Stimulated activated CD4-positive, alpha-beta T cell treated with anti-CD3 and anti-CD28 coated beads, Interleukin-12 subunit alpha, Interleukin-12 subunit beta, amount 100 ng/mL, for 48 hours (primary cell): Measurements from ENCODE around the gene GFPT2.

Source experiments
- DNase-seq, 3 donors: peaks; one replicate each; pipeline ENCODE4 v3.0.0-alpha.2; 2020; ENCODE audit warnings: low read depth in 2 of 3, low spot score in 1 of 3

GFPT2 gene

DNA sequence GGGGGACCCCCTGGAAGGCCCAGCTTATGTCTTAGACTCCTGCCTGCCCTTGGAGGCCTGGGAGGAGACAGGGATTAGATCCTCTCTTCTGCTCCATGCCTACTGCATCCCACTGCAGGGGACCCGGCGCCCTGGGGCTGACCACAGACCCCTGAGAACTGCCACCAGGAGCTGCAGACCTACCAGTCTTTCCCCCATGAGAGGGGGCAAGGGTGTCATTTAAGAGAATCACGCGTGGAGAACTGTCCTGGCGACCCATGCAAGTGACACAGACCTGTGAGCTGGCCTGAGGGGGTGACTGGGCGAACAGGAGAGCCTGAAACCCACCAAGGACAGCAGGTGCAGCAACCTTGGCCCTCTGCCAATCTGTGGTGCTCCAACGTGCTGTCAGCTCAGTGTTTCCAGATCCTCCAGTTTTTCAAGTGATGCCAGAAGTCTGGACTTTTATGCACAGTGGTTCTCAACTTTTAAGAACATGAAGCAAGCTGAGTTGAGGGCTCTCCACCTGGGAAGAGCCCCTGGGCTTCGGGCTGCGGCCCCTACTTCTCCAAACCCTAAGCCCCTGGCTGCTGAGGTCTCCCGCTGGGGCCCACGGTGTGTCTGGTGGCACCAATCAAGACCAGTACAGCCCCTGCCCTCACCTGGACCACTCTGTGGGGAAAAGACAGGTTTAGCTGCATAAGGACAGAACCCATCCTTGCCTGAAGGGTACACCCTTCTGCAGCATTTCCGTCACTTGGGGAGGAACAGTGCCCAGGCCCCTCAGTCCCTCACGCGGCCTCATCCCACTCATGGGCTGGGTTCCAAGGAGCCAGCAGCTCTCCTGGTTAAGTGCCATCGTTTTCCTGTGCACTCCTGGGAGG is 18.2 kb downstream of the GFPT2 start:
- DNase-seq: no peak

DNA sequence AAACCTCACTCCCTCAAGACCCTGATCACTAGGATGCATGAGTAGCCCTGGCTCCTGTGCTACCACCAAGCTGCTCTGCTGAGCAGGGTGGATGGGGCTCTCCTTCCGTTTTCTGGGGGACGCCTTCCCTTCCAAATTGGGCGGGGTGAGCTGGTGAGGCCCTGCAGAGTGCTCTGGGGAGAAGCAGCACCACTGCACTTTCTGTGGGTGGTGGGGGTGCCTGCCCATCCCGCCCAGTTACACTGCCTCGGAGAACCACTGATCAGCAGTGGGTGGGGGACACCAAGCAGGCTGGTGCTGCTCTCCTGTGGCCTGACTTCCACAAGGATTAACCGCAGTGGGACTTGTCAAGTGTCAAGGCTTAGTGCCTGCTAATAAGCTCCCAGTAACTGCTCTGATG is 19.0 kb downstream of the GFPT2 start:
- DNase-seq: no peak

DNA sequence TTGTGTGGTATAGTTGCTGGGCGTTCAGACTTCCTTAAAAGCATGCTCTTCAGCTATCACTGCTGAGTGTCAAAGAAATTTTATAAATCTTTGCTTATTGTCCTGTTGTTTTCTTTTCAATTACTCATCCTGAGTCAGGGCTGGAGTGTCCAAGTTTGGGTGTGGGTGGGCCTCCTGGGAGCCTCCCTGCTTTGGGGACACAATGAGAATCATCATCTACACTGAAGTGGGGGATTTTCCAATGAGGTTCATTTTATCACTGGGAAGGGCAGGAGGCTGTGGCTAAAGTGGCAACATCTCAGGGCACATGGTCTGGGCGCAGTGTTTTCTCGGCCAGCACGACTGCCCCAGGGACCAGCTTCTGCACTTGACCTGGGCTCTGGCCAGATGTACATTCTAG is 19.5 kb downstream of the GFPT2 start:
- no peak for DNase-seq

DNA sequence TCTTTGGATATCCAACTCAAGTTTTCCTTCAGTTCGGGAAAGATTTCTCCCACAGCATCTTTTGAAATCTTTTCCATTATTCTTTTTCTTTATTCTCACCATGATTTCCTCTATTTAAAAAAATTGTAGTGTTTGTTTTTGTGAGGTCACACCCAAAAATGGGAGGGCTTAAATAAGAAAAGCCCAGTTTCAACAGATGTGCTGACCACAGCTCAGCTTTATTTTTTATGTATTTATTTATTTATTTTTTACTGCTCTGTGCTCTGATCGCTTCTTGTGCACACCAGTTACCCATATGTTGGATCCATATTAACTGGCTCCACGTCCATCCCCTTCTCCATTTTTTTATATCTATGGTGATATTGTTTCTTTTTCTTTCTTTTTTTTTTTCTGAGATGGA is 20.3 kb downstream of the GFPT2 start:
- DNase-seq: no peak

DNA sequence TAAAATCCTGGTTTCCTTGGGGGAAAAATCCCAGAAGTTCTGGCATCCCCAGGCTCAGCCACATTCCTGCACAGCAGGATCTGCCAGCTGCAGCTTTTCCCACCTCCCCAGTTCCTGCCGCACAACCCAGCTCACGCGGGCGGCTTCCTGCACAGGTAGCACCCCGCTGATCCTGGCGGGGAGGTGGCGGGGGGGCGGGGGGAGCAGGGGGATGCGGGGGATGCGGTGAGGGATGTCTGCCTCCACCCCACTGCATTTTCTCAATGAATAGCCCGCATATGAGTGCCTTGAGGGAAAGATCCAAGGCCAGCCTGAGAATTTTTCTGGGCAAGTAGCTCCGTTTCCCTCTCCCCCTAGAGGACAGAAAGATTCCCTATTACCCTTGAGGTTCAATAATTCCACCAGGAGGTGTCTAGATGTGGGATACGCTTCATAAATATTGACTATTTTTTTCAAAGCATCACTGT is 21.1 kb downstream of the GFPT2 start:
- no peak for DNase-seq

DNA sequence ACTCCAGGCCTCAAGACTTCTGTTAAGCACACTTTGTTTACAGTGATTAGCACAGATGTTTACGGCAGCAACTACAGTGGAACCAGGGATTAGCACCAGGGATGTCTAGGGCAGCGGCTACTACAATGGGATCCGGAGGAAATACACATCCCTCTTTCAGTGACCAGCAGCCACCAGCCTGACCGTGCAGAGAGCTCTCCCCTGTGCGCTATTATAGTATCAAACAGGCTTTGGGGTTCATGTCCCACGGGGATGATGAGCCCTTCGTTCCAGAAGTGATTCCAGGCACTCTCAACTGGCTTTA is 21.5 kb downstream of the GFPT2 start:
- no peak for DNase-seq

DNA sequence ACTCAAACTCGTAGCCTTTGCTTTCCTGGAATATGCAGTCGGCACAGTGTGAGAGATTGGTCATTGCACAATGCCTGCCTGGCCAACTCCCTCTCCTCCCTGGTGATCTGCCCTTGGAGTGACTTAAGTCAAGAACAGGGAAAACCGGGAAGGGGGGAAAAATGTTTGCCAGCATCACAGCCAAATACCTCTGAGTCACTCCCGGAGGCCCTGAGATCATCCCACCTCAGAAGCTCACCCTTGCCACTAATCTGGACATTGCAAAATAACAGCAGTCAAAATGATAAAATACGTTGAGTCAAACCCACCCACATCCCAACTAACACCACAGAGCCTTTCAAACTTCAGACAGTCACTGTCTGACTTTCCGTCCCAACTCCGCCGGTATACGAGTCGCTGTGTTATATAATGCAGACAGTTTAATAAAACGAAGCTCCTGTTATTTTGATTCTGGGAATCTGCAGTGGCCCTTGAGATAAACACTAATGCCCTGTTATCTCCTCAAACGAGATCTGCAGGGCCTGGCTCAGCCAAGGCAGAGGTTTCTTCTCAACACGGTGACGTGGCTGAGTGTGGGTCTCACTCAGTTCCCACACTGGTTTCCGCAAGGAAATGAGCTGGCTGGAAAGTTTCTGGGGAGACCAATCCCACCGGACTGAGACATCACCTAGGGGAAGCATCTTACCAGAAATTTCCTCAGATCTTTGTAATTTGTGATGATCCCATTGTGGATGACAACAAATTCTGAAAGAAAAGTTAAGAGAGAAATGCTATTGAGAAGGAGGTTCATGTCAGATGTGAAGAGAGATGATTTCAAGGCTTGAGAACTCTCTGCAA is 22.1 kb downstream of the GFPT2 start:
- no peak for DNase-seq

DNA sequence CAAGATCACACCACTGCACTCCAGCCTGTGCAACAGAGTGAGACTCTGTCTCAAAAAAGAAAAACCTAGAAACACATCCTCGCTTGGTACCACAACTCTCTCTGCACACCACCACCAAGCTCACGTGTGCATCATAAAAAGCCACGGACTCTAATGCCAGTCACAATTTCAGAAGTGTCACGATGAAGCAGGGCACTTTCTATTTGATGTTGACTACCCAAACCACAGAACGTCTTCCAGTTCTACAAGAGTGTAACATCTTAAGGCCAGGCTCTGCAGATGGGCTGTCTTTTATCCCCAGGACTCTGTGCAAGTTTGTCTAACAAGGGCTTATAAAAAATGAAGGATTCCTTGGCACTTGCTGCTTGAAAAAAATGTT is 22.9 kb downstream of the GFPT2 start:
- no peak for DNase-seq

DNA sequence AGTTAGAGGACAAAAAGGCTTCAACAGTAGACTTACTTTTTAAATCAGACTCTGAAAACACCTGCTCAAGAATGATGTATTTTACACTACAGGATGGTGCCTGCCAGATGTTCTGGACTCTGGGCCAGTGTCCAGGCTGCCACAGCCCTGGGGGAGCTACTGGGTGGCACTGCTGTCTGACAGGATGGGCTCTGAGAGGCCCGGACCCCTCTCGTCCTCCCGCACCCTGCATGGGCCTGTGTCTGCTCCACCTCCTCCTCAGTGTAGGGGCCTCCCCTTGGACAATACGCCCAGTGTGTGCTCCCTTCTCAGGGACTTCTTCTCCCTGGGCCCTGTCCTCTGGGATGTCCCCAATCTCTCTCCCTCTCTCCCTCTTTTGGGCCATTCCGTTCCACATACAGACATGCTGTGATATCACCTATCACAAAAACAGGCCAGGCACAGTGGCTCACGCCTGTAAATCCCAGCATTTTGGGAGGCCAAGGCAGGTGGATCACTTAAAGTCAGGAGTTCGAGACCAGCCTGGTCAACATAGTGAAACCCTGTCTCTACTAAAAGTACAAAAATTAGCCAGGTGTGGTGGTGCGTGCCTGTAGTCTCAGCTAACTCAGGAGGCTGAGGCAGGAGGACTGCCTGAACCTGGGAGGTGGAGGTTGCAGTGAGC is 23.4 kb downstream of the GFPT2 start:
- DNase-seq: no peak

DNA sequence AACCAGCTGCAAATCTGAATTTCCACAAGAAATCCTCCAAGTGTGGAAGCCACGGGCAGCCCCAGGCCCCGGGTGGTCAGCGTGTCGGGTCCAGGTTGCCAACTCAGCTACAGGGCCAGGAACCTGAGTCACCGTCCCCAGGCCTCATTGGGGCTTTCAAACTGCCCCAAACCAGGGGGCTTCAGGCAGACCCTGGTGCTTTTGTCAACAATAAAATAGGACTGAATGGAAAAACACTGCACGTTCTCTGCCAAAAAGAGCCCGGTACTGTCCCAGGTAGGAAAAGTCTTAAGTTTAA is 24.0 kb downstream of the GFPT2 start:
- no peak for DNase-seq

DNA sequence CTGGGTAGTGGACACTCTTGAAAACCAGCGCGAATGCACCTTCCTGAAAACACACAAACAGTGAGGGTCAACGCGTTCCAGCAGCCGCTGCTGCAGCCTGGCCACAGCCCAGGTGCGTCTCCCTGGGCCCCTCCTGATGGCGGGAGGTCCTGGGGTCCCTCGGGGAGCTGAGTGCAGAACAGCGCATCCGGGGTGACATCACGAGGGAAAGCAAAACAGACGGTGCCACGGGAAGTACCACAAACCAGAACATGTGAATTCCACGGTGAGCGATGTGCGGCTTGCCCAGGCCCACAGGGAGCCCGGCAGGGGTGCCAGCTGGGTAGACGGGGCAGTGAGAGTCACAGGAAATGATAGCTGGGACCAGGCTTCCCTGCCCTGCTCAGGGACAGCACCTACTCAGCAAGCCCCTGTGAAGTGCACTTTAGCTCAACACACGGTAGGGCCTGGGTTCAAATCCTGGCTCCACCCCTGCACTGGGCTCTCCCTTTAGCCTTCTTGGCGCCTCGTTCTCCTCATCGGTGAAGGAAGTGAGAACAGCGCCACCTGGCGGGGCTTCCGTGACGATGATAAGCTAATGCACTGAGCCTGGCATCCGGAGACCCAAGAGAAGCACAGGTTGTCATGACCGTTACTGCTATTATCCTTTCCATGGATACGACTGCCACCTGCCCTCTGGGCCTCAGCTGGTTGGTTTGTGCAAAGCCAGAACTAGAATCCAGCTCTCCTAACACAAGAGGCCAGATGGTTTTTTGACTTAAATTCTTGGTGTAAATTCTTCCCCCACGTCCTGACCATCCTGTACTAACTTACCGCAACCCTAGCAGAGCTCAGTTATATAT is 24.6 kb downstream of the GFPT2 start:
- peak; percentile 76 to 82 (median 81) for DNase-seq

DNA sequence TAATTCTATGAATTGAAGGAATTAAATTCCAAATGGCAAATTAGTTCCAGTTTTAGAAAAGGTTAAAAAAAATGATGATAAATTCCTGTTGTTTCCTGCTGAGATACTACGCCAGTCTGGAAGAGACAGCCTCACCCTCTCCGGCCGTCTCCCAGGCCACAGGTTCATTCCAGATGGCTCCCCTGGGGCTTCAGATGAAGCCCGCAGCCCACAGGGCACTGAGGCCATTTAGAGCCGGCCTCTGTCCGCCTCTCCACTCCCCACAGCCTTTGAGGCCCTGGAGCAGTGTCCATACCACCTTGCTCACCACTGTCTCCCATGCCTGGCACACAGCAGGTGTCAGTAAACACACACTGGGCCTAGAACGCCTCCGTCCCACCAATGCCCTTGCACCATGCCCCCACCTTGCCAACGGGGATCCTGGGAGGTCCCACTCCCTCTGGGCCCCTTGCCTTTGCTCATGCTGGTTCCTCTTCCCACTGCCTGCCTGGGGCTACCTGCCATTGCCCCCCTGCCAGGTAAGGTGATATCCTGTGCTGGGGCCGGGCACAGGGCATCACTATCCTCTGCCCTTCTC is 26.1 kb downstream of the GFPT2 start:
- DNase-seq: no peak

DNA sequence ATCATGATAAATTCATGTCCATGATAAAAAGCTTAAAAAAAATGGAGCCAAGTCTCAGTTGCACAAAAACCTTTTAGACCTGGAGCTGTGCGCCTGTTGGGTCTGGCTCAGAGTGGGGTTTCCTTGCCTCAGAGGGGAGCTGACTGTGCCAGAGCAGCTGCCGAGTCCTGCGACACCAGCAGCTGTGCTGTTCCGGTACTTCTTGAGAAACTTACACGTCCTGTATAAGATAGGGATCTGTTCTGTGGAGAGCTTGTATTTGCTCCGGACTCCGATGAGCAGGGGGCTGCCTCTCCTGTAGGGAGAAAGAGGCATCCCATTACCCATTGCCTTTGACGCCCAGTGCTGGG is 28.6 kb downstream of the GFPT2 start:
- no peak for DNase-seq

DNA sequence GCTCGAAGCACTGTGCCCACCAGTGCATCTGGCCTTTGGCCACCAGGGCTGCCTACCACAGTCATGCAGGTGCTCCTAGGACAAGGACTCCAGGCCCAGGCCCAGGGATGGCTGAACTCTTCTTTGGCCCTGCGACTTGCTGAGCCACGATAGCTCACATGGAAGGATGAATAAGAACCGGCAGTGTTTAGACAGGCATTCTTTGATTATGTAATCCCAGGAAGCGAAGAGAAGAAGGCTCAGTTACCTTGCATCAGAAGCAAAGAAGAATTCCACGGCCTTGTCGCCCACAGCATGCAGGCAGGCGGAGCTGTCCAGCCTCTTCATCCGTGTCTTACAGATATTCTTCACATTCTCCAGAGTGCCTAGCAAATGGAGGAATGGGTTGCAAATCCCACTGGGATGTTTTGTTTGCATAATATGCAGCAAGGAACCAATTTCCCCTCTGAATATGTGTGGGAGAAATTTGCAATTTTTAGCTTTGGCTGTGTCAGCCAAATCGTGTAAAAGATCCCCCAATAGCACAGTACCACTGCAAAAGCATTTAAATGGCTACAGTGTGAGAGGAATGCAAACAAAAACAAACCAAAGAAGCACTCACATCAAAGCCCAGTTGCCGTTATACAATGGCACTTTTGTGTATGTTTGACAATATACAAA is 29.1 kb downstream of the GFPT2 start:
- DNase-seq: no peak

DNA sequence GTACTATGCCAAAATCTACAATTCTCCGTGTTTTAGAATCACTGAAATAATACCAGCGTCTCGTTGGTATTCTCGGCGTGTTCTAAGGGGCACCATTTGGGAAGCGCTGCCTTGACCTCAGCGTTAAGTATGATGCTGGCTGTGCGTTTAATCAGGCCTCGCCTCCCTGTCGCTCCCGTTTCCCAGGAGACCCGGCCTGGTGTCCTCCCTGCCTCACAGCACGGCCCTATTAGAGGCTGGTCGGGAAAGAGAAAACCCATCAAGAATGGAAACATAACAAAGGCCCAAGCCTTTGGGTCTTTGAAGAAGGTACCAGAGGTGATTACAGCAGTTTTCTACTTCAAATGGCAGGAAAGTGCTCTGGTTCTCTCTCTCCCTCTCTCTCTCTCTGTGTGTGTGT is 30.0 kb downstream of the GFPT2 start:
- DNase-seq: no peak

DNA sequence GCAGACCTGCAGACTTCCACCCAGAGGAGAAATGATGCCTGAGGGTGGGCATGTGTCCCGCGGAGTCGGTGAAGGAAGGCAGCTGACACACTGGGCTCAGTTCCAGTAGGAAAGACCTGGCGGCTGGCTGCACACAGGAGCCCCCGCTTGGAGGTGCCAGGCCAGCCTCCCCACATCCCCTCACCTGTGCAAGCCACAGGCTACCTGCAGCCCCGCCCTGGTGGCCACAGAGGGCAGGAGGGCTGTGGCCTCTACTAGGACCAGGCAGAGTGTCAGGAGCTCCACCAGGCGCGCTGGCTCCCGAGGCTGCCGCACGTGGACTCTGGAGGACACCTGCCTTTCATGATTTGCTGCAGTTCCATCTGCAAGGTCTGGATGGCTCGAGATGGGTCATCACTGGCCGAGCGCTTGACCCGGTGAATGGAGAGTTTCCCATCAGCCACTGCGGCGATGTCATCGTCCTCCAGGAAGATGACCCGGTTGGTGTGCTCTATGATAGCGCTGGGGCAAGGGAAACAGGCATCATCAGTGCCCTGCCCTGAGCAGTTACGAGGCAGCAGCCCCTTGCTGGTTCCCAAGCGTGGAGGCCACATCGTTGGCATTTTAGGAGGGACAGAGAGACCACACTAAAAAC is 34.6 kb downstream of the GFPT2 start:
- DNase-seq: no peak

DNA sequence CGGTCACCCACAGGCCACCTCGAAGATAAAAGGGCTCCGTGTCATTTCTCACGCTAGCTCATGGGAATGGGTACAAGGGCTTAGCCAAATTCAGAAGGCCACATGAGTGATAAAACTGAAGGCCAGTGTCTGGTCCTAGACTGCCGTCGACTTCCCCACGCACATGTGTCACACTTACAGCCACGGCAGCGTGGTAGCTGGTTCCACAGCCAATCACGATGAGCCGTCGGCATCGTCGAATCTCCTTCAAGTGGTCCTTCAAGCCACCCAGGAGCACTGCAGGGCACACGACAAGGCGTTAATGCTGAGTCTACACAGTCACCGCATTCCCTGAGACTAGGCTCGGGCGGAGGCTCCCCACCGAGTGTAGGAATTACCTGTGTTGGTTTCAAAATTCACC is 36.5 kb downstream of the GFPT2 start:
- no peak for DNase-seq

DNA sequence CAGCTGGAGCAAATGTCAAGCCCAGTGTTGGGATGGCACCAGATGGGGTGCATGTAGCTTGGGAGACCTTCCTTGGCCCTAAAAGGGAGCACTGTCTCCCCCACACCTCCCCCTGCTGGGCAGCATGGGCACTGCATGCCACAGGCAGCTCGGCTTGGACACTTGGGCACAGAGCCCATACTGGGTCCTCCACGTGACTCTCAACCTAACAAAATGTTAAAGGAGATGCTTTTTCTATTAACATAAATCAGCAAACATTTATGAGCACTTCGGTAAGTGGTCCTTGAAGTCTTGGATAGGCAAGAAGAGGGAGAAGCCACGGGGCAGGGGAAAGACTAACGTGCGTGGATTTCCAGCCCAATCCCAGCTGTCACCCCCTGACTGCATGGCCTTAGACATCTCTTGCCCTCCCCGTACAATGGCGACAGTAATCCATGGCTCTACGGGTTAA is 37.3 kb downstream of the GFPT2 start:
- peak; percentile 57 to 76 (median 58) for DNase-seq

DNA sequence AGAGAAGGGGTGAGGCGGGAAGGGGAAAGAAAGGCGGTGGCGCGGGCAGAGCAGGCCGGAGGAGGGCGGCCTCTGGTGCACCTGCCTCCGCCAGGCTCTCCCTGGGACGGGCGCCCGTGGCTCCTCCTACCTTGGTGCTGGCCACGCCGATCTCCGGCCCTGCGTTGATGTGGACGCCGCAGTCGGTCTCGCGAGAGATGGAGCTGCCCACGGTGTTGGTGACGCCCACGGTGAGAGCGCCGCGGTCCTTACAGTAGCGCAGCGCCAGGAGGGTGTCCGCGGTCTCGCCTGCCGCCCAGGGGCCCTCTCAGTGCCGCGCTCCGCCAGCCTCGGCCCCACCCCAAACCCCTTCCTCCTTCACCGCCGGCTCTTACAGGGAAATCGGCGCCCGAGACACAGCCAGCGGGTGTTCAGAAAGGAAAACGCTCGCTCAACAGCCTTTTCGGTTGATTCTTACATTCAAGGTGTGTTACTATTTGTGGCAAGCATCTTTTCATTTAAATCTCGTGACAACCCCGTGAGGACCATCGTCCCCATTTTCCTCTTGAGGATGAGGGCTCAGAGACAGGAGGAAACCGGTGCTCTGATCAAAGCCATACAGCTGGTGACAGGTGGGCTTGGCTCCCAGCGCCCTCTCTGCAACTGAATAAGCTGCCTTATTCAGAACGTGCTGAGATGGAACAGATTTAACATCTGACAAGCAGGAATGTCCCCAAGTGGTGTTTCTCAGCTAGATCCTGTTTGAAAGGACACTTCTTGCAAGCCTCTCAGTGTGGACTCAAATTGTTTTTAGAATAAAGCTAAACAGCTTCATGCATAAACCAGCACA is 39.2 kb downstream of the GFPT2 start:
- peak in 2 of 3 donors; percentile 50 to 73 for DNase-seq
